ENCODE measurements around the gene GLMN. TPM values are rescaled to one million over a fixed set of nuclear protein-coding genes. Genes with fewer than 3 reads are reported as not detected.

Gene GLMN
- total and polyA plus RNA-seq, 2 donors from 2014 or later, result 6.4 to 7.9 TPM

- Histone ChIP-seq H3K9ac (ENCODE audit: low read length in 3 of 3) (no peak overlapping the region), H3K27ac (ENCODE audit: low read depth in 2 of 2, low read length in 2 of 2) (no peak overlapping the region), H3K9me3 (ENCODE audit: control insufficient read depth in 2 of 3, insufficient read depth in 1 of 3, low read length in 3 of 3) (no peaks in the 10 kb centered on the region), H3K27me3 (ENCODE audit: control insufficient read depth, insufficient read depth, low read length) (no peaks in the 10 kb centered on the region), H3K4me1 (ENCODE audit: control insufficient read depth in 2 of 3, insufficient read depth in 2 of 3, low read depth in 1 of 3, low read length in 3 of 3) (no peaks in the 10 kb centered on the region), H3K36me3 (ENCODE audit: control insufficient read depth in 2 of 3, insufficient read depth in 3 of 3, low read length in 3 of 3) (peaks cover 0 to 8% (median 2%) of the 10 kb centered on the region in 3 donors), H3K4me3 (ENCODE audit: low read length in 3 of 3) (no peak overlapping the region)
- intact Hi-C loops (cut with DNase I), result no loop called here
- FAIRE-seq (no peak), DNase-seq (no peak)
- TF ChIP-seq CTCF (IDR thresholded peaks at IDR 0.05; ENCODE audit: borderline replicate concordance, extremely low read depth, insufficient read depth), result no peak
Observed at GRCh38 chr1:92342401-92342800, 43.6 kb upstream of the GLMN start.

- H3K4me1 ChIP-seq (ENCODE audit: control insufficient read depth in 2 of 3, insufficient read depth in 2 of 3, low read depth in 1 of 3, low read length in 3 of 3), result no peaks in the 10 kb centered on the region
- TF ChIP-seq CTCF (IDR thresholded peaks at IDR 0.05; ENCODE audit: borderline replicate concordance, extremely low read depth, insufficient read depth), result no peak
- H3K4me3 ChIP-seq (ENCODE audit: low read length in 3 of 3), result no peak overlapping the region
- DNase-seq (no peak), FAIRE-seq (no peak)
- H3K9me3 ChIP-seq (ENCODE audit: control insufficient read depth in 2 of 3, insufficient read depth in 1 of 3, low read length in 3 of 3), result no peaks in the 10 kb centered on the region
- intact Hi-C loops (cut with DNase I), result no loop called here
- no peaks in the 10 kb centered on the region for H3K27me3 ChIP-seq (ENCODE audit: control insufficient read depth, insufficient read depth, low read length)
- no peak overlapping the region for H3K9ac ChIP-seq (ENCODE audit: low read length in 3 of 3)
- no peak overlapping the region for H3K27ac ChIP-seq (ENCODE audit: low read depth in 2 of 2, low read length in 2 of 2)
- H3K36me3 ChIP-seq (ENCODE audit: control insufficient read depth in 2 of 3, insufficient read depth in 3 of 3, low read length in 3 of 3), result peaks cover 0 to 6% (median 2%) of the 10 kb centered on the region in 3 donors
Observed at GRCh38 chr1:92340154-92340553, 41.4 kb upstream of the GLMN start.

GRCh38 chr1:92333668-92334067 lies 34.9 kb upstream of the GLMN start:
- no peak for TF ChIP-seq CTCF (IDR thresholded peaks at IDR 0.05; ENCODE audit: borderline replicate concordance, extremely low read depth, insufficient read depth)
- Histone ChIP-seq H3K9me3 (ENCODE audit: control insufficient read depth in 2 of 3, insufficient read depth in 1 of 3, low read length in 3 of 3) (peaks cover 0 to 2% (median 0%) of the 10 kb centered on the region in 3 donors), H3K27me3 (ENCODE audit: control insufficient read depth, insufficient read depth, low read length) (no peaks in the 10 kb centered on the region), H3K27ac (ENCODE audit: low read depth in 2 of 2, low read length in 2 of 2) (no peak overlapping the region), H3K4me3 (ENCODE audit: low read length in 3 of 3) (no peak overlapping the region), H3K36me3 (ENCODE audit: control insufficient read depth in 2 of 3, insufficient read depth in 3 of 3, low read length in 3 of 3) (peaks cover 0 to 2% (median 0%) of the 10 kb centered on the region in 3 donors), H3K4me1 (ENCODE audit: control insufficient read depth in 2 of 3, insufficient read depth in 2 of 3, low read depth in 1 of 3, low read length in 3 of 3) (no peaks in the 10 kb centered on the region), H3K9ac (ENCODE audit: low read length in 3 of 3) (no peak overlapping the region)
- DNase-seq, result no peak
- intact Hi-C loops (cut with DNase I), result no loop called here
- FAIRE-seq, result no peak
